Cardiac fibroblast (primary cell): ENCODE data around the gene ATP13A4.

Experiments
- DNase-seq, 2 donors: peaks; one replicate each; pipeline versions ENCODE4 v3.0.0 to v3.0.0-alpha.2; 2010; ENCODE audit warnings: low read depth in 2 of 2
- H3K4me3 ChIP-seq, 2 donors: replicated peaks in 1 of 2; 1 replicate in 1 of 2; 2 replicates in 1 of 2; pipeline ENCODE4 v1.5.1; 2011; ENCODE audit warnings: low read depth in 2 of 2, low read length in 2 of 2, mild to moderate bottlenecking in 2 of 2, moderate library complexity in 1 of 2
- CTCF ChIP-seq: IDR thresholded peaks from one replicate; pipeline ENCODE4 v1.5.1; 2011; ENCODE audit warnings: low read depth, mild to moderate bottlenecking, low read length, inconsistent platforms

The ATP13A4 gene

GRCh38 chr3:193515966-193516365 is 38.7 kb downstream of the ATP13A4 start:
- no peak overlapping the region for H3K4me3 ChIP-seq
- DNase-seq: no peak
- no peak for TF ChIP-seq CTCF

GRCh38 chr3:193510154-193510553 is 44.5 kb downstream of the ATP13A4 start:
- no peak overlapping the region for H3K4me3 ChIP-seq
- DNase-seq: no peak
- no peak for TF ChIP-seq CTCF

GRCh38 chr3:193509103-193509965 is 45.4 kb downstream of the ATP13A4 start:
- TF ChIP-seq CTCF: no peak
- no peak for DNase-seq
- no peak overlapping the region for H3K4me3 ChIP-seq

- no peak for TF ChIP-seq CTCF
Measured at GRCh38 chr3:193508108-193508507, 46.6 kb downstream of the ATP13A4 start.

GRCh38 chr3:193507566-193507965 is 47.1 kb downstream of the ATP13A4 start:
- H3K4me3 ChIP-seq: no peak overlapping the region
- no peak for TF ChIP-seq CTCF
- DNase-seq: no peak

More at GRCh38 chr3:193508108-193508507, 46.6 kb downstream of the ATP13A4 start:
- no peak overlapping the region for H3K4me3 ChIP-seq
- no peak for DNase-seq

GRCh38 chr3:193506921-193507320 is 47.8 kb downstream of the ATP13A4 start:
- TF ChIP-seq CTCF: no peak
- no peak for DNase-seq
- H3K4me3 ChIP-seq: no peak overlapping the region

GRCh38 chr3:193502871-193503270 is 51.8 kb downstream of the ATP13A4 start:
- TF ChIP-seq CTCF: no peak
- DNase-seq: no peak
- H3K4me3 ChIP-seq: no peak overlapping the region
